Cardiac fibroblast (primary cell): Measurements from ENCODE around the gene CDK19.

ENCODE experiments used
- DNase-seq, 2 donors: peaks; one replicate each; pipeline versions ENCODE4 v3.0.0 to v3.0.0-alpha.2; 2010; ENCODE audit warnings: low read depth in 2 of 2
- H3K4me3 ChIP-seq, 2 donors: replicated peaks in 1 of 2; 1 replicate in 1 of 2; 2 replicates in 1 of 2; pipeline ENCODE4 v1.5.1; 2011; ENCODE audit warnings: low read depth in 2 of 2, low read length in 2 of 2, mild to moderate bottlenecking in 2 of 2, moderate library complexity in 1 of 2
- TF ChIP-seq, protein P1 (sequence below): IDR thresholded peaks from one replicate; pipeline ENCODE4 v1.5.1; 2011; ENCODE audit warnings: low read depth, mild to moderate bottlenecking, low read length, inconsistent platforms

CDK19 gene

DNA sequence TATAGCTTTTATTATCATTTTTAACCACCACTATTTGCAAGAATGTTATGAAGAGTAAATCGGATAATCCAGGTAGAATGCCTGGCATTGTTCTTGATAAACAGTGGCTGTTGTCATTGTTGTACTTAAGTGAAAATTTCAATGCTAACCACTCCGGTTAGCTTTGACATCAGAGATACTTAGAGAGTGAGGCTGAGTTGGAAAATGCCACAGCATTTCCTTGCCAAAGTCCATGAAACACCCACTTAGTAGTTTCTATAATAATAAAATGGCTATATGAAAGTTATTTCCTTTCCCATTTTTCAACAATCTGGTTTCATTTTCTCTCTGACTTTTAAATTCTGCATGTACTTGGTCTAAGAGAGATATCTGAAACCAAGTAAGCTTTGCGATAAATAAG, 132.0 kb downstream of the CDK19 start:
- no peak for DNase-seq

DNA sequence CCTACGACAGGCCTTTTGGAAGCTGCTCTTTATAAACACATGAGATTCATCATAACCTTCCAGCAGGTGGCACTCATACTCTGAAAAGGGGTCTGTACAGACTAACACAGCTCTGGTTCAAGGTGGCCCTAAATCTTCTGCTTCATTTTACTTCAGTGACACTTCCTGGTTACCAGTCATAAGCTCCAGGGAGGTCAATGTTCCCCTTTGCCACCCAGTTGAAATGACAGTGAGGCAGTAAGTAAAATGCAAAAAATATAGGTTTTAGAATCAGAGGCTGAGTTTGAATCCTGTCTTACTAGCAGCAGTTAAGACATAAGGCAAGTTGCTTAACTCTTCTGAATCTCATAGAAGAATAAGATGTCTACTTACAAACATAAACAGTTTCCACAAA, 132.8 kb downstream of the CDK19 start:
- peak; percentile 88 to 89 for DNase-seq
- no peak overlapping the region for H3K4me3 ChIP-seq
- TF ChIP-seq, protein P1, sequence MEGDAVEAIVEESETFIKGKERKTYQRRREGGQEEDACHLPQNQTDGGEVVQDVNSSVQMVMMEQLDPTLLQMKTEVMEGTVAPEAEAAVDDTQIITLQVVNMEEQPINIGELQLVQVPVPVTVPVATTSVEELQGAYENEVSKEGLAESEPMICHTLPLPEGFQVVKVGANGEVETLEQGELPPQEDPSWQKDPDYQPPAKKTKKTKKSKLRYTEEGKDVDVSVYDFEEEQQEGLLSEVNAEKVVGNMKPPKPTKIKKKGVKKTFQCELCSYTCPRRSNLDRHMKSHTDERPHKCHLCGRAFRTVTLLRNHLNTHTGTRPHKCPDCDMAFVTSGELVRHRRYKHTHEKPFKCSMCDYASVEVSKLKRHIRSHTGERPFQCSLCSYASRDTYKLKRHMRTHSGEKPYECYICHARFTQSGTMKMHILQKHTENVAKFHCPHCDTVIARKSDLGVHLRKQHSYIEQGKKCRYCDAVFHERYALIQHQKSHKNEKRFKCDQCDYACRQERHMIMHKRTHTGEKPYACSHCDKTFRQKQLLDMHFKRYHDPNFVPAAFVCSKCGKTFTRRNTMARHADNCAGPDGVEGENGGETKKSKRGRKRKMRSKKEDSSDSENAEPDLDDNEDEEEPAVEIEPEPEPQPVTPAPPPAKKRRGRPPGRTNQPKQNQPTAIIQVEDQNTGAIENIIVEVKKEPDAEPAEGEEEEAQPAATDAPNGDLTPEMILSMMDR: peak; percentile 63

More for the DNA sequence above, 132.0 kb downstream of the CDK19 start:
- H3K4me3 ChIP-seq: no peak overlapping the region
- TF ChIP-seq, protein P1: no peak

DNA sequence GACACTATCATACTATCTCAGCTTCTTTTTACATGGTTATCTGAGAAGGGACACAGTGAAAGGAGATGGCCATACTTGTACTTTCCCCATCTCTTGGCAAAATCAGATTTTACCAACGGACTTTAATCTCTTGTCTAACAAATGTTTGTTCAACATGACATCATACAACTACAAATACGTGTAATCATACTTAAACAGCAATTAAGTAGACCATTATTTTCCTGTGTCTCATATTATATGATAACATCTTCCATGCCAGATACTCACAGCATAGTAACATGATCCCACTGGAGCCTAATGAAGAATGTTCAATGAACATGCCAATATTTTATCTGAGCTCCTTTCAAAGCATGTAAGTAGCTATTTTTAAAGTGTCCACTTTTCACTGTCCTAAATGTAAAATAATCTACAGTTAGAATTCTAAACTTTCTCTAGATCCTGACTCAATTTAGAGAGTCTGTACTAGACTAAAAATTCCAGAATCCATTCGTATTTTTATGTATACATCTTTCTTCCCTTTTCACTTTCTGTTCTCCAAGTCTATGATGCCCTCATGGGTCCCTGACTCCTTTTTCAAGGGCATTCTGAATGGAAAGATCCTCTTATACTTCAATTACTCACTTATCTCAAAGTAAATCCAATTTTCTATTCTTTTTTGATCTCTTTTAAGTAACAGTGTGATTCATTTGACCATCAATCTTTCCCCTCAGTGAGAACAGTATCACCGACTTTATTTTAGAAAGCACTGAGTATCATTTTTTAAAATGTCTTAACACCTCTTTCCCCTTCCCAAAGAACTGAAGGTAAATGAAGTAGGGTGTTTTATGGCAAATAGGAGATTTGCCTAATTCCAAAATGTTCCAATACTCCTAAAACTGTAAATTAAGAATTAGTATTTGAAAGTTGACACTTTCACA, 133.5 kb downstream of the CDK19 start:
- peak in 1 of 2 donors; percentile 10 for DNase-seq
- H3K4me3 ChIP-seq: no peak overlapping the region
- TF ChIP-seq, protein P1: no peak

DNA sequence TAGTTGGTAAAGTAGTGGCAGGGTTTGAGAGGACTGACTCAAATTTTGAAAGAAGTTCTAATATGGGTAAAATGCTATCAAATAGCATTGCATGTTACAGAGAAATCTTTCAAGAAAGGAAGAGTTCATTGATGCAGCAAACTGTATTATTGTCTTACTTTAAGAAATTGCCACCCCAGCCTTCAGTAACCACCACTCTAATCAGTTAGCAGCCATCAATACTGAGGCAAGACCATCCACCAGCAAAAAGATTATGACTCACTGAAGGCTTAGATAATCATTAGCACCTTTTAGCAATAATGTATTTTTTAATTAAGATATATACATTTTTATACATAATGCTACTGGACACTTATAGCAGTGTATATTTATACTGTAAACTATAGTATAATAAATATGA, 138.9 kb downstream of the CDK19 start:
- no peak for DNase-seq
- TF ChIP-seq, protein P1: no peak
- H3K4me3 ChIP-seq: no peak overlapping the region

DNA sequence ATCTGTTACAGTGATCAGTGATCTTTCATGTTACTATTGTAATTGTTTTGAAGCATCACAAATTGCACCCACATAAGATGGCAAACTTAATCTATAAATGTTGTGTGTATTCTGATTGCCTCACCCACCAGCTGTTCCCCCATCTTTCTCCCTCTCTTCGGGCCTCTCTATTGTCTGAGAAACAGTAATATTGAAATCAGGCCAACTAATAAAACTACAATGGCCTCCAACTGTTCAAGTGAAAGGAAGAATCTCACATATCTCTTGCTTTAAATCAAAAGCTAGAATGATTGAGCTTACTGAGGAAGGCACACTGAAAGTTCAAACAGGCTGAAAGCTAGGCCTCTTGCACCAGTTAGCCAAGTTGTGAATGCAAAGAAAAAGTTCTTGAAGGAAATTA, 141.2 kb downstream of the CDK19 start:
- TF ChIP-seq, protein P1: no peak
- H3K4me3 ChIP-seq: no peak overlapping the region
- no peak for DNase-seq

DNA sequence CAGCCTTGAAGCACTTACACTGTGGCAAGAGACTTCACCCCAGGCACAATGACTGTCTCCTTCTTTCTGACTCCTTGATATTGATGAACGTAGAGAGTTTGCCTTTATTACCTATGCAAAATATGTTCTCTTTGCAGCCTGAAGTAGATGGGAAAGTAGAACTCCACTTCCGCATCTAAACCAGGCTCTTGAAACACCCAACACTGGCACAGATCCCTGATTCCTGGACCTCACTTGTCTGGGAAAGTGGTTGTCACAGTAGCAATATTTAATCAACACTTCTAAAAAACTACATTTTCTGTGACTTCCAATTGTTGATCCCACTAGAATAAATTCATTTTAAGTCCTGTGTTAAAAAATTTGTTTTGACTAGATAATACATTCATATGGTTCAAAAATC, 143.1 kb downstream of the CDK19 start:
- TF ChIP-seq, protein P1: no peak
- DNase-seq: no peak

More for the DNA sequence above, 143.1 kb downstream of the CDK19 start:
- H3K4me3 ChIP-seq: no peak overlapping the region
